ENCODE results near the gene HOXC6.
"Not testable (repeated sequence)": the region's sequence is repeated elsewhere in the genome, so short reads cannot be mapped to it uniquely, and the experiment has no call there.

The HOXC6 gene

GRCh38 chr12:54052438-54053002 lies 24.3 kb downstream of the HOXC6 start:
- no peak for DNase-seq (ENCODE audit: low read depth in 2 of 2, low spot score in 1 of 2)

- no peak for DNase-seq (ENCODE audit: low read depth in 2 of 2, low spot score in 1 of 2)
These were observed 24.9 kb downstream of the HOXC6 start for GRCh38 chr12:54053003-54053750.

- DNase-seq (ENCODE audit: low read depth in 2 of 2, low spot score in 1 of 2) = no peak
These were observed 25.8 kb downstream of the HOXC6 start, which contains the start of gene HOXC4 for GRCh38 chr12:54053751-54054741. Gene HOXC4 (plus strand): TSS chr12:54053835. CDS start chr12:54053923, 88 bp downstream.

- no peak for DNase-seq (ENCODE audit: low read depth in 2 of 2, low spot score in 1 of 2)
These were observed 26.5 kb downstream of the HOXC6 start for GRCh38 chr12:54054742-54055194.

GRCh38 chr12:54055552-54055951 lies 27.3 kb downstream of the HOXC6 start:
- DNase-seq (ENCODE audit: low read depth in 2 of 2, low spot score in 1 of 2) = no peak

GRCh38 chr12:54056110-54056509 lies 27.9 kb downstream of the HOXC6 start:
- no peak for DNase-seq (ENCODE audit: low read depth in 2 of 2, low spot score in 1 of 2)

GRCh38 chr12:54058128-54058768 lies 30.0 kb downstream of the HOXC6 start:
- DNase-seq (ENCODE audit: low read depth in 2 of 2, low spot score in 1 of 2) = no peak

GRCh38 chr12:54059668-54060067 lies 31.4 kb downstream of the HOXC6 start:
- DNase-seq (ENCODE audit: low read depth in 2 of 2, low spot score in 1 of 2) = no peak

GRCh38 chr12:54060174-54060974 lies 32.1 kb downstream of the HOXC6 start:
- DNase-seq (ENCODE audit: low read depth in 2 of 2, low spot score in 1 of 2) = no peak

- DNase-seq (ENCODE audit: low read depth in 2 of 2, low spot score in 1 of 2) = no peak
These were observed 32.9 kb downstream of the HOXC6 start for GRCh38 chr12:54060975-54061778.

- DNase-seq (ENCODE audit: low read depth in 2 of 2, low spot score in 1 of 2) = no peak
These were observed 37.4 kb downstream of the HOXC6 start for GRCh38 chr12:54065677-54066076.

- DNase-seq (ENCODE audit: low read depth in 2 of 2, low spot score in 1 of 2) = no peak
These were observed 38.2 kb downstream of the HOXC6 start for GRCh38 chr12:54066408-54066807.

- no peak for DNase-seq (ENCODE audit: low read depth in 2 of 2, low spot score in 1 of 2)
These were observed 40.3 kb downstream of the HOXC6 start for GRCh38 chr12:54068418-54069070.

- DNase-seq (ENCODE audit: low read depth in 2 of 2, low spot score in 1 of 2) = no peak
These were observed 43.7 kb downstream of the HOXC6 start for GRCh38 chr12:54071942-54072341.

- no peak for DNase-seq (ENCODE audit: low read depth in 2 of 2, low spot score in 1 of 2)
These were observed 46.1 kb downstream of the HOXC6 start for GRCh38 chr12:54074308-54074707.

GRCh38 chr12:54075409-54075808 lies 47.2 kb downstream of the HOXC6 start:
- DNase-seq (ENCODE audit: low read depth in 2 of 2, low spot score in 1 of 2) = no peak

- no peak for DNase-seq (ENCODE audit: low read depth in 2 of 2, low spot score in 1 of 2)
These were observed 47.7 kb downstream of the HOXC6 start for GRCh38 chr12:54075974-54076373.

- not testable (repeated sequence) for DNase-seq (ENCODE audit: low read depth in 2 of 2, low spot score in 1 of 2)
These were observed 49.6 kb downstream of the HOXC6 start for GRCh38 chr12:54077843-54078242.

- DNase-seq (ENCODE audit: low read depth in 2 of 2, low spot score in 1 of 2) = not testable (repeated sequence)
These were observed 50.9 kb downstream of the HOXC6 start for GRCh38 chr12:54079115-54079514.

All from stimulated activated CD8-positive, alpha-beta memory T cell treated with anti-CD3 and anti-CD28 coated beads, Interleukin-4, amount 100 ng/mL, for 4 hours (primary cell).